Neural progenitor cell (in vitro differentiated cells): ENCODE results near the gene OR7C1. TPM values are rescaled to one million over a fixed set of nuclear protein-coding genes. Genes with fewer than 3 reads are reported as not detected.
A peak's percentile ranks its signal among the peaks of the same experiment; 100 is the strongest.
"Not testable (repeated sequence)": the region's sequence is repeated elsewhere in the genome, so short reads cannot be mapped to it uniquely, and the experiment has no call there.

Experiments
- DNase-seq: peaks from one replicate; pipeline ENCODE4 v3.0.0-alpha.2; 2016; ENCODE audit warnings: low spot score
- H2AFZ ChIP-seq: fragments of 200-600 bp; sonication (generic); replicated peaks from 2 replicates; pipeline ENCODE4 v1.6.1; 2016; ENCODE audit warnings: antibody characterized with exemption
- H3F3A ChIP-seq: fragments of 200-600 bp; sonication (generic); 2 replicates; pipeline ENCODE4 v1.6.1; 2016; ENCODE audit warnings: antibody characterized with exemption, low read depth
- H3K27ac ChIP-seq: fragments of 200-600 bp; sonication (generic); 2 replicates; pipeline ENCODE4 v1.5.1; 2016; ENCODE audit warnings: mild to moderate bottlenecking
- H3K27me3 ChIP-seq: fragments of 200-600 bp; sonication (generic); 2 replicates; pipeline ENCODE4 v1.6.1; 2016; ENCODE audit warnings: mild to moderate bottlenecking, moderate library complexity
- H3K36me3 ChIP-seq: fragments of 200-600 bp; sonication (generic); 2 replicates; pipeline ENCODE4 v1.5.1; 2016
- H3K4me1 ChIP-seq: fragments of 200-600 bp; sonication (generic); 2 replicates; pipeline ENCODE4 v1.6.1; 2016; ENCODE audit warnings: mixed run types
- H3K4me2 ChIP-seq: fragments of 200-600 bp; sonication (generic); 2 replicates; pipeline ENCODE4 v1.6.1; 2016
- H3K4me3 ChIP-seq: fragments of 200-600 bp; sonication (generic); 2 replicates; pipeline ENCODE4 v1.5.1; 2016
- H3K79me2 ChIP-seq: fragments of 200-600 bp; sonication (generic); 2 replicates; pipeline ENCODE4 v1.6.1; 2016; ENCODE audit warnings: low read depth
- H3K9ac ChIP-seq: fragments of 200-600 bp; sonication (generic); 2 replicates; pipeline ENCODE4 v1.6.1; 2016
- H3K9me3 ChIP-seq: fragments of 200-600 bp; sonication (generic); 2 replicates; pipeline ENCODE4 v1.5.1; 2016; ENCODE audit warnings: low read depth
- H4K20me1 ChIP-seq: fragments of 200-600 bp; sonication (generic); 2 replicates; pipeline ENCODE4 v1.6.1; 2016; ENCODE audit warnings: low read depth
- H3K27ac Mint-ChIP-seq: 3 replicates; pipeline ENCODE4 v1.8.0; 2021; ENCODE audit warnings: mixed read lengths
- H3K27me3 Mint-ChIP-seq: 2 replicates; pipeline ENCODE4 v1.8.0; 2022; ENCODE audit warnings: low read depth, mild to moderate bottlenecking, inconsistent platforms, moderate library complexity, mixed read lengths; ENCODE audit not compliant: insufficient read depth
- H3K36me3 Mint-ChIP-seq: 3 replicates; pipeline ENCODE4 v1.8.0; 2021; ENCODE audit warnings: mixed read lengths
- H3K4me1 Mint-ChIP-seq: 3 replicates; pipeline ENCODE4 v1.8.0; 2021; ENCODE audit warnings: mixed read lengths
- H3K4me3 Mint-ChIP-seq: 3 replicates; pipeline ENCODE4 v1.8.0; 2021; ENCODE audit warnings: mild to moderate bottlenecking, moderate library complexity, mixed read lengths
- H3K9me3 Mint-ChIP-seq: 3 replicates; pipeline ENCODE4 v1.8.0; 2020; ENCODE audit warnings: mixed read lengths
- EZH2 ChIP-seq: fragments of 200-600 bp; sonication (generic); IDR thresholded peaks from 2 replicates; pipeline ENCODE4 v1.6.1; 2017; ENCODE audit warnings: antibody characterized with exemption, mild to moderate bottlenecking, moderate library complexity
- EZH2phosphoT487 ChIP-seq: fragments of 200-600 bp; sonication (generic); IDR thresholded peaks from 2 replicates; pipeline ENCODE4 v1.6.1; 2017; ENCODE audit warnings: antibody characterized with exemption
- total RNA-seq: library from RNA; depleted of rRNA; stranded (reverse); fragments of >200 nt; gene quantifications from 2 replicates; pipeline ENCODE4 v1.2.3, GENCODE V29; 2015; ENCODE audit warnings: low replicate concordance
- TF ChIP-seq, protein P1 (sequence below): fragments of 200-600 bp; sonication (generic); IDR thresholded peaks from 2 replicates; pipeline ENCODE4 v1.5.1; 2017; ENCODE audit warnings: antibody characterized with exemption, mild to moderate bottlenecking

The OR7C1 gene
- total RNA-seq, 1 donor from 2014 or later = not detected

DNA sequence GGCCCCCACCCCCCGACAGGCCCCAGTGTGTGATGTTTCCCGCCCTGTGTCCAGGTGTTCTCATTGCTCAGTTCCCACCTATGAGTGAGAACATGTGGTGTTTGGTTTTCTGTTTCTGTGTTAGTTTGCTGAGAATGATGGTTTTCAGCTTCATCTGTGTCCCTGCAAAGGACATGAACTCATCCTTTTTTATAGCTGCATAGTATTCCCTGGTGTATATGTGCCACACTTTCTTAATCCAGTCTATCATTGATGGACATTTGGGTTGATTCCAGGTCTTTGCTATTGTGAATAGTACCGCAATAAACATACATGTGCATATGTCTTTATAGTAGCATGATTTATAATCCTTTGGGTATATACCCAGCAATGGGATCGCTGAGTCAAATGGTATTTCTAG lies 57.3 kb downstream of the OR7C1 start:
- H3K27ac Mint-ChIP-seq = not testable (repeated sequence)

DNA sequence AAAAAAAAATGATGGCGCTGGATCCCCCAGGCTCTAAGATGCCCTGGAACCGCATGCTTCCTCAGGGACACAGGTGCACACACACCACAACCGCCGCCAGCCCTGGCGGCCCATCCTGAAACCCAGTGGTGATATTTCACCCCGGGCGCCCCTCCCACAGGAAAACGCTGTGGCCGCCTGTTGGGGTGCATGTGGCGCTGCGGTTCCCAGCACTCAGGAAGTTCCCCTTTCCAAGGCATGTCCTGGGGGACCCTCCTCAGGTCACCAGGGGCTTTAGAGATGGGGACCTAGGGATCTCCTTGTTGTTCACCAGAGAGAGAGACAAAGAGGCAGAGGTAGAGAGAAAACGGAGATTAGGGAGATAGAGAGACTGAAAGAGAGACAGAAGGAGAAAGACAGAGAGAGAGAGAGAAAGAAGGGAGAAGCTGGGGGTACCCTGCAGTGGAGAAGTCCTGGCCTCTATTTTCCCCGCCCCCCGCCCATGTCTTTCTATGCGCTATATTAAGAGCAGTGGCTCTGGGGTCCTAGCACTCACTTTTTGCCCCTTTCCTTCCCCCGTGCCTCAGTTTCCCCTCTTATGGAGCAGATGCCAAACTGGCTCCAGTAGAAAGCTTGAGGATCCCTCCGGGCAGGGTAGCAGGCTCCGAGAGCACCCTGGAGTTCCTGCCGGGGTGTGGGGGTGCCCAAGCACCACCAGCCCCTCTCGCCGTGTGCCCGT lies 59.0 kb downstream of the OR7C1 start:
- Mint-ChIP-seq H3K27ac (no peak overlapping the region), H3K4me3 (no peak overlapping the region), H3K27me3 (peaks cover 5% of the 10 kb centered on the region), H3K9me3 (peaks cover 3% of the 10 kb centered on the region), H3K36me3 (no peaks in the 10 kb centered on the region), H3K4me1 (peaks cover 2% of the 10 kb centered on the region)
- no peak for DNase-seq
- Histone ChIP-seq H3K27me3 (peaks cover 22% of the 10 kb centered on the region), H3K4me2 (peak overlapping the region; percentile 75), H3K4me1 (no peaks in the 10 kb centered on the region), H3K36me3 (no peaks in the 10 kb centered on the region), H3K79me2 (no peaks in the 10 kb centered on the region), H3K27ac (no peak overlapping the region), H3K9ac (no peak overlapping the region), H3K9me3 (no peaks in the 10 kb centered on the region), H3F3A (no peaks in the 10 kb centered on the region), H3K4me3 (peak overlapping the region; percentile 41), H4K20me1 (no peaks in the 10 kb centered on the region), H2AFZ (peak overlapping the region; percentile 66)
- TF ChIP-seq EZH2phosphoT487 = no peak
- TF ChIP-seq, protein P1, sequence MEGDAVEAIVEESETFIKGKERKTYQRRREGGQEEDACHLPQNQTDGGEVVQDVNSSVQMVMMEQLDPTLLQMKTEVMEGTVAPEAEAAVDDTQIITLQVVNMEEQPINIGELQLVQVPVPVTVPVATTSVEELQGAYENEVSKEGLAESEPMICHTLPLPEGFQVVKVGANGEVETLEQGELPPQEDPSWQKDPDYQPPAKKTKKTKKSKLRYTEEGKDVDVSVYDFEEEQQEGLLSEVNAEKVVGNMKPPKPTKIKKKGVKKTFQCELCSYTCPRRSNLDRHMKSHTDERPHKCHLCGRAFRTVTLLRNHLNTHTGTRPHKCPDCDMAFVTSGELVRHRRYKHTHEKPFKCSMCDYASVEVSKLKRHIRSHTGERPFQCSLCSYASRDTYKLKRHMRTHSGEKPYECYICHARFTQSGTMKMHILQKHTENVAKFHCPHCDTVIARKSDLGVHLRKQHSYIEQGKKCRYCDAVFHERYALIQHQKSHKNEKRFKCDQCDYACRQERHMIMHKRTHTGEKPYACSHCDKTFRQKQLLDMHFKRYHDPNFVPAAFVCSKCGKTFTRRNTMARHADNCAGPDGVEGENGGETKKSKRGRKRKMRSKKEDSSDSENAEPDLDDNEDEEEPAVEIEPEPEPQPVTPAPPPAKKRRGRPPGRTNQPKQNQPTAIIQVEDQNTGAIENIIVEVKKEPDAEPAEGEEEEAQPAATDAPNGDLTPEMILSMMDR = no peak

More for the DNA sequence above, 57.3 kb downstream of the OR7C1 start:
- H3K4me1 ChIP-seq, H3F3A ChIP-seq, H3K4me3 ChIP-seq, H3K27me3 Mint-ChIP-seq, H3K9me3 Mint-ChIP-seq, H2AFZ ChIP-seq, H3K36me3 Mint-ChIP-seq, H3K27ac ChIP-seq, DNase-seq, H3K4me2 ChIP-seq, H3K36me3 ChIP-seq, H3K9ac ChIP-seq, H3K79me2 ChIP-seq, H3K9me3 ChIP-seq, H4K20me1 ChIP-seq, H3K4me1 Mint-ChIP-seq: not testable (repeated sequence)
- peak overlapping the region; percentile 50 for H3K4me3 Mint-ChIP-seq
- H3K27me3 ChIP-seq = peaks cover 22% of the 10 kb centered on the region

DNA sequence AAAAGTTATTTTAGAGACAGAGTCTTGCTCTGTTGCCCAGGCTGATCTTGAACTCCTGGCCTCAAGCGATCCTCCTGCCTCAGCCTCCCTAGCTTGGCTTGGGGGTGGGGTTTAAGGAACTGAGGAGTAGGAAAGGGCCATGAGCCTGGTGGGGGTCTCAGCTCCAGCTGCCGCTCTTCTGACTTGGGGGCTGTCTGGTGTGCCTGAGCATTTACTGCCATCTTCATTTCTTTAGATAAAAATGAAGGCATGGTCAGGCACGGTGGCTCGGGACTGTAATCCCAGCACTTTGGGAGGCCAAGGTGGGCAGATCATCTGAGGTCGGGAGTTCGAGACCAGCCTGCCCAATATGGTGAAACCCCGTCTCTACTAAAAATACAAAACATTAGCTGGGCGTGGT lies 59.7 kb downstream of the OR7C1 start:
- H3F3A ChIP-seq, H3K9ac ChIP-seq, H3K36me3 ChIP-seq, DNase-seq, H3K4me1 Mint-ChIP-seq, H3K27me3 Mint-ChIP-seq, H2AFZ ChIP-seq, H3K36me3 Mint-ChIP-seq, H3K9me3 ChIP-seq, H3K27ac Mint-ChIP-seq, H3K4me1 ChIP-seq, H4K20me1 ChIP-seq, H3K4me3 Mint-ChIP-seq, H3K79me2 ChIP-seq, H3K4me3 ChIP-seq, H3K9me3 Mint-ChIP-seq, H3K4me2 ChIP-seq, H3K27ac ChIP-seq: not testable (repeated sequence)
- peaks cover 22% of the 10 kb centered on the region for H3K27me3 ChIP-seq

DNA sequence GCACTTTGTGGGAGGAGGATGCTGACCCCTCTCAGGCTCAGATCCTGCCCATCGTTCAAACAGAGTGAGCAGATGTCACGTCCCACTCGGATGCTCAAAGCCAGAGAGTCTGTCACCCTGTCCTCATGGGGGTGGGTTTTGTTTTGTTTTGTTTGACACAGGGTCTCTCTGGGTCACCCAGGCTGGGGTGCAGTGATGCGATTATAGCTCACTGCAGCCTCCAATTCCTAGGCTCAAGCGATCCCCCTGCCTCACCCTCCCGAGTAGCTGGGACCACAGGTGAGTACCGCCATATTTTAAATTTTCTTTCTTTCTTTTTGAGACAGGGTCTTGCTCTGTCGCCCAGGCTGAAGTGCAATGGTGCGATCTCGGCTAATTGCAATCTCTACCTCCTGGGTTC lies 60.6 kb downstream of the OR7C1 start:
- H3K36me3 Mint-ChIP-seq = no peaks in the 10 kb centered on the region
- Histone ChIP-seq H3K9ac (no peak overlapping the region), H3K27ac (no peak overlapping the region), H3F3A (no peaks in the 10 kb centered on the region), H3K27me3 (peaks cover 22% of the 10 kb centered on the region), H3K9me3 (no peaks in the 10 kb centered on the region), H3K36me3 (no peaks in the 10 kb centered on the region), H3K4me2 (no peak overlapping the region), H3K79me2 (no peaks in the 10 kb centered on the region), H2AFZ (no peak overlapping the region), H3K4me1 (no peaks in the 10 kb centered on the region), H3K4me3 (no peak overlapping the region), H4K20me1 (no peaks in the 10 kb centered on the region)
- no peak overlapping the region for H3K4me3 Mint-ChIP-seq
- TF ChIP-seq, protein P1 = no peak
- TF ChIP-seq EZH2phosphoT487 (no peak), EZH2 (no peak)
- H3K4me1 Mint-ChIP-seq = peaks cover 2% of the 10 kb centered on the region
- DNase-seq = no peak
- no peak overlapping the region for H3K27ac Mint-ChIP-seq
- peaks cover 5% of the 10 kb centered on the region for H3K27me3 Mint-ChIP-seq
- peaks cover 3% of the 10 kb centered on the region for H3K9me3 Mint-ChIP-seq

DNA sequence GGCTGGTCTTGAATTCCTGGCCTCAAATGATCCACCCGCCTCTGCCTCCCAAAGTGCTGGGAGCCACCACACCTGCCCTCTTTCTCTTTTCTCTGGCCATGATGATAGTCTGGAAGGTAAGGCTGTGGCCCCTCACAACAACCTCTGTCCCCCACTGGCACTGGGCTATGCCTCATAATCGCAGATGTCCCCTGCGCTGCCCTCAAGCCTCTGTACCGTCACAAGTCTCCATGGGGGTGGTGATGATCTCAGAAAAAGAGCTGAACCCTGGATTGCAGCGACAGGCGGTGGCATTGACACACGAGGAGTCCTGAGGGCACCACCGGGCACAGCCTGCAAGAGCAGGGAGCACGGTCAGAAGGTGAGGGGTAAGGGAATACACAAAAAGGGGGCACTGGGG lies 61.3 kb downstream of the OR7C1 start:
- not testable (repeated sequence) for H3K27ac Mint-ChIP-seq, H3K36me3 Mint-ChIP-seq, H3K36me3 ChIP-seq, H3K4me1 ChIP-seq, H3K27me3 Mint-ChIP-seq, H3K4me3 ChIP-seq, H3K4me1 Mint-ChIP-seq, H3K9ac ChIP-seq, H3K27ac ChIP-seq, H2AFZ ChIP-seq, H3F3A ChIP-seq, H4K20me1 ChIP-seq, H3K4me3 Mint-ChIP-seq, DNase-seq, H3K79me2 ChIP-seq, H3K4me2 ChIP-seq, H3K9me3 Mint-ChIP-seq, H3K9me3 ChIP-seq
- H3K27me3 ChIP-seq = peaks cover 22% of the 10 kb centered on the region
